IMR-90 (cell line): ENCODE results near the gene PTGDR2. TPM values are rescaled to one million over a fixed set of nuclear protein-coding genes. Genes with fewer than 3 reads are reported as not detected.
A peak's percentile ranks its signal among the peaks of the same experiment; 100 is the strongest.

Source experiments
- ATAC-seq: fragments of 200-7000 bp; cut with Tn5 transposase; 2 replicates; pipeline ENCODE4 v1.9.1; 2020; ENCODE audit warnings: low read depth, mild to moderate bottlenecking, moderate library complexity
- BruUV-seq: library from RNA; stranded (reverse); fragments of 400-500 nt; replicated peaks from 2 replicates; lab custom pipeline; 2021; lab: Mats Ljungman, UMichigan
- CTCF ChIA-PET: fragments of 300-600 bp; formaldehyde crosslinking; extraction: SDS; loops from one replicate; lab custom pipeline; 2021; ENCODE audit warnings: antibody characterized with exemption; lab: Yijun Ruan, JAX
- POLR2A ChIA-PET: fragments of 300-600 bp; sonication (Branson Sonifier 250); formaldehyde crosslinking; loops from one replicate; lab custom pipeline; 2022; ENCODE audit warnings: antibody characterized with exemption; ENCODE audit not compliant: unreplicated experiment; lab: Charles Lee
- DNase-seq: peaks from one replicate; pipeline ENCODE4 v3.0.0; 2013
- H2AFZ ChIP-seq: replicated peaks from 2 replicates; pipeline ENCODE3; 2013; ENCODE audit warnings: low read length, mild to moderate bottlenecking; ENCODE audit not compliant: poor library complexity
- H2AK5ac ChIP-seq: 2 replicates; pipeline ENCODE4 v1.6.1; 2013; ENCODE audit warnings: low read depth, low read length, inconsistent platforms
- H2AK9ac ChIP-seq: replicated peaks from 2 replicates; pipeline ENCODE3; 2013; ENCODE audit warnings: mild to moderate bottlenecking, low read depth, low read length, moderate library complexity; ENCODE audit not compliant: poor library complexity
- H2BK120ac ChIP-seq: 2 replicates; pipeline ENCODE4 v1.6.1; 2013; ENCODE audit warnings: low read depth, low read length, inconsistent platforms
- H2BK15ac ChIP-seq: 3 replicates; pipeline ENCODE4 v1.6.1; 2013; ENCODE audit warnings: low read depth, low read length, inconsistent platforms
- H2BK20ac ChIP-seq: 2 replicates; pipeline ENCODE4 v1.6.1; 2013; ENCODE audit warnings: low read depth, mild to moderate bottlenecking, inconsistent platforms, low read length, moderate library complexity
- H2BK5ac ChIP-seq: 2 replicates; pipeline ENCODE4 v1.6.1; 2013; ENCODE audit warnings: mild to moderate bottlenecking, low read depth, low read length, inconsistent platforms; ENCODE audit not compliant: poor library complexity, severe bottlenecking
- H3K14ac ChIP-seq: replicated peaks from 2 replicates; pipeline ENCODE4 v1.6.1; 2013; ENCODE audit warnings: low read depth, low read length, inconsistent platforms
- H3K18ac ChIP-seq: 2 replicates; pipeline ENCODE4 v1.6.1; 2013; ENCODE audit warnings: low read depth, low read length, control low read depth
- H3K23ac ChIP-seq: 2 replicates; pipeline ENCODE4 v1.6.1; 2013; ENCODE audit warnings: low read depth, low read length, inconsistent platforms
- H3K27ac ChIP-seq: 2 replicates; pipeline ENCODE4 v1.5.1; 2013; ENCODE audit warnings: mild to moderate bottlenecking, control low read depth, low read length; ENCODE audit not compliant: insufficient read depth
- H3K27me3 ChIP-seq: 2 replicates; pipeline ENCODE4 v1.6.1; 2013; ENCODE audit warnings: low read length; ENCODE audit not compliant: control insufficient read depth, insufficient read depth
- H3K36me3 ChIP-seq: 2 replicates; pipeline ENCODE4 v1.6.1; 2013; ENCODE audit warnings: low read length, mixed read lengths; ENCODE audit not compliant: control insufficient read depth, insufficient read depth
- H3K4ac ChIP-seq: 2 replicates; pipeline ENCODE4 v1.6.1; 2013; ENCODE audit warnings: low read depth, low read length, inconsistent platforms
- H3K4me1 ChIP-seq: 2 replicates; pipeline ENCODE4 v1.6.1; 2013; ENCODE audit warnings: low read length, mixed read lengths; ENCODE audit not compliant: control insufficient read depth, insufficient read depth
- H3K4me2 ChIP-seq: 2 replicates; pipeline ENCODE4 v1.6.1; 2013; ENCODE audit warnings: low read depth, mild to moderate bottlenecking, control low read depth, low read length, moderate library complexity
- H3K4me3 ChIP-seq: 2 replicates; pipeline ENCODE4 v1.5.1; 2013; ENCODE audit warnings: low read depth, mild to moderate bottlenecking, control low read depth, low read length, moderate library complexity; ENCODE audit not compliant: insufficient read depth
- H3K56ac ChIP-seq: 2 replicates; pipeline ENCODE4 v1.6.1; 2013; ENCODE audit warnings: low read length, inconsistent platforms; ENCODE audit not compliant: insufficient read depth; ENCODE audit errors: extremely low read depth
- H3K79me1 ChIP-seq, 2 experiments: 2 replicates each; pipeline ENCODE4 v1.6.1; 2013; ENCODE audit warnings: low read length in 2 of 2, inconsistent platforms in 1 of 2, low read depth in 1 of 2
- H3K9ac ChIP-seq: 2 replicates; pipeline ENCODE4 v1.6.1; 2013; ENCODE audit warnings: low read depth, low read length, control low read depth
- H3K9me1 ChIP-seq: 2 replicates; pipeline ENCODE4 v1.6.1; 2013; ENCODE audit warnings: low read length, inconsistent platforms; ENCODE audit not compliant: insufficient read depth
- H3K9me3 ChIP-seq: 2 replicates; pipeline ENCODE4 v1.6.1; 2013; ENCODE audit warnings: low read length; ENCODE audit not compliant: control insufficient read depth, insufficient read depth
- H4K20me1 ChIP-seq: 2 replicates; pipeline ENCODE4 v1.6.1; 2013; ENCODE audit warnings: low read length, inconsistent platforms; ENCODE audit not compliant: insufficient read depth
- H4K5ac ChIP-seq: 2 replicates; pipeline ENCODE4 v1.6.1; 2013; ENCODE audit warnings: mild to moderate bottlenecking, low read depth, low read length, control low read depth
- H4K8ac ChIP-seq, 2 experiments: 2 replicates each; pipeline ENCODE4 v1.6.1; 2013; ENCODE audit warnings: low read depth in 2 of 2, low read length in 2 of 2, control low read depth in 1 of 2, inconsistent platforms in 1 of 2
- H4K91ac ChIP-seq: 2 replicates; pipeline ENCODE4 v1.6.1; 2013; ENCODE audit warnings: low read depth, low read length, inconsistent platforms; ENCODE audit not compliant: insufficient read depth
- BHLHE40 ChIP-seq: fragments of 150-350 bp; IDR thresholded peaks from 2 replicates; pipeline ENCODE4 v1.6.1; 2016; ENCODE audit warnings: mild to moderate bottlenecking, low read depth, low read length
- CEBPB ChIP-seq: IDR thresholded peaks from 2 replicates; pipeline ENCODE4 v1.6.1; 2012; ENCODE audit warnings: low read depth, low read length, improper control_type of control experiment
- FOS ChIP-seq: fragments of 150-350 bp; IDR thresholded peaks from 2 replicates; pipeline ENCODE4 v1.6.1; 2016; ENCODE audit warnings: low read depth, low read length
- MAZ ChIP-seq: IDR thresholded peaks from 2 replicates; pipeline ENCODE4 v1.6.1; 2012; ENCODE audit warnings: low read depth, mild to moderate bottlenecking, low read length, improper control_type of control experiment, moderate library complexity, borderline replicate concordance
- MXI1 ChIP-seq: IDR thresholded peaks from 2 replicates; pipeline ENCODE4 v1.6.1; 2012; ENCODE audit warnings: low read depth, mild to moderate bottlenecking, low read length, moderate library complexity, borderline replicate concordance
- NFE2L2 ChIP-seq: fragments of 150-350 bp; IDR thresholded peaks from 2 replicates; pipeline ENCODE4 v1.6.1; 2016; ENCODE audit warnings: low read depth, mild to moderate bottlenecking, low read length
- POLR2A ChIP-seq: IDR thresholded peaks from 2 replicates; pipeline ENCODE4 v1.6.1; 2012; ENCODE audit warnings: mild to moderate bottlenecking, low read depth, low read length
- RAD21 ChIP-seq: IDR thresholded peaks from 2 replicates; pipeline ENCODE4 v1.6.1; 2012; ENCODE audit warnings: low read length, improper control_type of control experiment
- RCOR1 ChIP-seq: IDR thresholded peaks from 2 replicates; pipeline ENCODE4 v1.6.1; 2012; ENCODE audit warnings: mild to moderate bottlenecking, low read length, improper control_type of control experiment; ENCODE audit not compliant: insufficient replicate concordance
- RFX5 ChIP-seq: IDR thresholded peaks from 2 replicates; pipeline ENCODE4 v1.8.0; 2012; ENCODE audit warnings: low read depth, mild to moderate bottlenecking, low read length, moderate library complexity
- WGBS, 2 experiments: methylation state at CpG; one replicate each; pipeline versions ENCODE4 v1.1.5 to v1.1.7; 2013; ENCODE audit warnings: missing lambda C conversion rate in 2 of 2; ENCODE audit not compliant: insufficient read length in 1 of 2; ENCODE audit errors: extremely low coverage in 2 of 2; 5-methylcytosine and 5-hydroxymethylcytosine counted together
- dilution Hi-C: fragments of 300-500 bp; cut with HindIII; formaldehyde crosslinking; loops from one replicate; pipeline ENCODE4 v1.14.3; 2018; ENCODE audit warnings: low sequenced_read_pairs; ENCODE audit not compliant: unreplicated experiment
- in situ Hi-C: fragments of 300-500 bp; cut with MboI; formaldehyde crosslinking; loops from 3 replicates; pipeline ENCODE4 v1.14.3; 2019; ENCODE audit warnings: low sequenced_read_pairs, inconsistent platforms, mixed read lengths
- intact Hi-C: fragments of 100-400 bp; cut with micrococcal nuclease; formaldehyde crosslinking; loops from 2 replicates; pipeline ENCODE4 v1.10.0; 2022
- polyA plus RNA-seq, 3 experiments: library from polyadenylated mRNA; depleted of rRNA; stranded (reverse); fragments of >200 nt; gene quantifications; 2 replicates each; pipeline ENCODE4 v1.2.3, GENCODE V29; 2012; ENCODE audit warnings: low replicate concordance in 1 of 3
- total RNA-seq: library from RNA; depleted of rRNA; stranded (reverse); fragments of >200 nt; gene quantifications from 2 replicates; pipeline ENCODE4 v1.2.3, GENCODE V29; 2012
- TF ChIP-seq, protein P1 (sequence below): fragments of 150-350 bp; IDR thresholded peaks from 2 replicates; pipeline ENCODE4 v1.6.1; 2016; ENCODE audit warnings: low read depth, mild to moderate bottlenecking, low read length, moderate library complexity, borderline replicate concordance
- TF ChIP-seq, protein P2 (sequence below): fragments of 150-350 bp; IDR thresholded peaks from 2 replicates; pipeline ENCODE4 v1.6.1; 2017; ENCODE audit warnings: mild to moderate bottlenecking, antibody characterized with exemption, low read length, low read depth

The PTGDR2 gene
- total and polyA plus RNA-seq, 2 of the 4 experiments (the other 2 are of a cell fraction) = under 0.01 to 0.12 TPM

DNA sequence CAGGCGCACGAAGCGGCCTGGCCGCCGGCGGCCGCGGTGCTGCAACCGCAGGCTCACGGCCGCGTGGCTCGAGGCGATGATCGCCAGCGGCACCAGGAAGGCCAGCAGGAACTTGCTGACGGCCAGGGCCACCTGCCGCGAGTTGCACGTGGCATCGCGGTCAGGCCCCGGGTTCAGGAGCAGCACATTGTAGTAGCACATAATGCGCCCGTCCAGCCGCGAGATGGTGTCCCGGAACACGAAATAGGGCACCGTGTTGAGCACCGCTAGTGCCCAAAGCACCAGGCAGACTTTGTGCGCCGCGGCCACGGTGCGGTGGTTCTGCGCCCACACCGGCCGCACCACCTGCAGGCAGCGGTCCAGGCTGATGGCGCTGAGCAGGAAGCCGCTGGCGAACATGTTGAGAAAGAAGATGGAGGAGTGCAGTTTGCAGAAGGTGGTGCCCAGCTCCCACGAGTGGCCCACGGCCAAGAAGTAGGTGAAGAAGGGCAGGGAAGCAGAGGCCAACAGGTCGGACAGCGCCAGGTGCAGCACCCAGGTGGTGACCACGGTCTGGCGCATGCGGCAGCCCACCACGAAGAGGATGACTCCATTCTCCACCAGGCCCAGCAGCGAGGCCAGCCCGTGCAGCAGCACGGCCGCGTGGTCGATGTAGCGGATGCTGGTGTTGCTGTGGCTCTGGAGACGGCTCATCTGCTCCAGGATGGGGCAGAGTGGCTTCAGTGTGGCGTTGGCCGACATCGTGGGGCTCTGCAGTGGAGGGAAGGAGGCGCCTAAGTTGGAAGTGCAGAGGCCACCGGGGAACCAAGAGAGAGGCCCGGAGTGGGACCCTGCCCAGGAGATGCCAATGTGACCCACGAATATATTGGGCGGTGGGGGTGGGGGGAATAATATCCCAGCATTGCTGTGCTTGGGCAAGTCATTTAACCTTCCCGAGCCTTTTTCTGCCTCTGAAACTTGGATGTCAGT, 2.5 kb downstream of the PTGDR2 start (continued):
- TF ChIP-seq RAD21 (no peak), NFE2L2 (no peak)

DNA sequence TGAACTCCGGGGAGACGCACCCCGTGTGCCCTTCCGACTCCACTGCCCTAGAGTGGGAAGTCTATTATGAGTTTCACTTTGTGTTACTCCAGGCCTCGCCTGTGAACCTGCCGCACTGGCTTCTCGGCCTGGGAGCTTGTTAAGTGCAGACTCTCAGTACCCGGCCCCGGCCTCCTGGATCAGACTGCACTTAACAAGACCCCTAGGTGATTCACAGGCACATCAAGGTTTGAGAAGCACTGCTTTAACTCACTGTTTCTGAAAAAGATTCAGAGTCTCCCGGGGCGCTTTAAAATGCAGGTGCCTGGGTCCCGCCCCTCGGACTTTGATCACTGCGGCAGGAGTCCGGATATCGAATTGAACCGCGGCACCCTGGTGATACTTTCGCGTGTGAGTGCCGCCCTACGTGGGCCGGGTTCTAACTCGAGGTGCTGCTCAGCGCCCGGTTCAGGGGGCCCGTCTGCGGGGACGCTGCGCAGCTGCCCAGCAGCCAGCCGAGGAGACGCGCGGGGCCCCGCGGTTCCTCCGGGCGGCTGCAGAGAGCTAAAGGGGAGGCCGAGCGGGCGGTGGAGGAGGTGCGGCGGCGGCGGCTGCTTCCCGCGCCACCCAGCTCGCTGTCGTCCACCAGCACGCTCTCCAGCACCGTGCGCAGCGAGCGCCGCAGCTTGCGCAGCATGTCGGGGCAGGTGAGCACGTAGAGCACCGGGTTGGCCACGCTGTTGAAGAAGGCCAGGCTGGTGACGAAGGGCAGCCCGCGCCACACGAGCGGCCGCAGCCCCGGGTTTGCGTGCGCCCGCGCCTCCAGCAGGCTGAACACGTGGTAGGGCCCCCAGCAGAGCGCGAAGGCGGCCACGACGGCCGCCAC, 3.4 kb downstream of the PTGDR2 start:
- ATAC-seq (no peak), DNase-seq (no peak)
- no peak overlapping the region for H4K5ac ChIP-seq
- peaks cover 2% of the 10 kb centered on the region; the same call in 1 of the 2 replicates for H3K4me1 ChIP-seq
- H3K9me3 ChIP-seq = no peaks in the 10 kb centered on the region
- H2AFZ ChIP-seq = peak overlapping the region; percentile 43
- H3K27me3 ChIP-seq = no peaks in the 10 kb centered on the region
- no peak overlapping the region for H3K18ac ChIP-seq
- H4K8ac ChIP-seq = no peak overlapping the region
- ChIA-PET POLR2A (no interaction called here), CTCF (no interaction called here)
- BruUV-seq = no TSS peak
- H3K79me1 ChIP-seq = peaks cover 0 to 3% of the 10 kb centered on the region in 2 experiments; a peak in 1 of 4 replicates
- no peak overlapping the region for H3K9ac ChIP-seq
- H2BK120ac ChIP-seq = no peak overlapping the region
- no peak overlapping the region for H3K4me3 ChIP-seq
- no peak overlapping the region for H3K4me2 ChIP-seq
- no peak overlapping the region for H3K23ac ChIP-seq
- no peak overlapping the region for H3K14ac ChIP-seq
- no peak overlapping the region for H4K91ac ChIP-seq
- WGBS, 2 experiments = 55% methylated on average over 63 of the region's 78 CpGs; no CpG with 5 or more reads in 1 of the 2 experiments
- intact Hi-C loops = no loop called here
- in situ Hi-C loops = no loop called here
- no peak overlapping the region for H2AK5ac ChIP-seq
- H2AK9ac ChIP-seq = no peak overlapping the region
- dilution Hi-C loops = no loop called here
- H3K56ac ChIP-seq = no peak overlapping the region
- H3K27ac ChIP-seq = no peak overlapping the region
- no peak overlapping the region for H2BK5ac ChIP-seq
- no peak overlapping the region for H3K4ac ChIP-seq
- no peaks in the 10 kb centered on the region; the same call in 1 of the 2 replicates for H3K9me1 ChIP-seq
- peaks cover 32% of the 10 kb centered on the region for H3K36me3 ChIP-seq
- H2BK20ac ChIP-seq = no peak overlapping the region
- no peaks in the 10 kb centered on the region for H4K20me1 ChIP-seq
- no peak overlapping the region for H2BK15ac ChIP-seq
- TF ChIP-seq, protein P1, sequence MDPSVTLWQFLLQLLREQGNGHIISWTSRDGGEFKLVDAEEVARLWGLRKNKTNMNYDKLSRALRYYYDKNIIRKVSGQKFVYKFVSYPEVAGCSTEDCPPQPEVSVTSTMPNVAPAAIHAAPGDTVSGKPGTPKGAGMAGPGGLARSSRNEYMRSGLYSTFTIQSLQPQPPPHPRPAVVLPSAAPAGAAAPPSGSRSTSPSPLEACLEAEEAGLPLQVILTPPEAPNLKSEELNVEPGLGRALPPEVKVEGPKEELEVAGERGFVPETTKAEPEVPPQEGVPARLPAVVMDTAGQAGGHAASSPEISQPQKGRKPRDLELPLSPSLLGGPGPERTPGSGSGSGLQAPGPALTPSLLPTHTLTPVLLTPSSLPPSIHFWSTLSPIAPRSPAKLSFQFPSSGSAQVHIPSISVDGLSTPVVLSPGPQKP = no peak
- TF ChIP-seq, protein P2, sequence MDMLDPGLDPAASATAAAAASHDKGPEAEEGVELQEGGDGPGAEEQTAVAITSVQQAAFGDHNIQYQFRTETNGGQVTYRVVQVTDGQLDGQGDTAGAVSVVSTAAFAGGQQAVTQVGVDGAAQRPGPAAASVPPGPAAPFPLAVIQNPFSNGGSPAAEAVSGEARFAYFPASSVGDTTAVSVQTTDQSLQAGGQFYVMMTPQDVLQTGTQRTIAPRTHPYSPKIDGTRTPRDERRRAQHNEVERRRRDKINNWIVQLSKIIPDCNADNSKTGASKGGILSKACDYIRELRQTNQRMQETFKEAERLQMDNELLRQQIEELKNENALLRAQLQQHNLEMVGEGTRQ = no peak
- TF ChIP-seq RFX5 (no peak), RAD21 (no peak), RCOR1 (no peak), MAZ (no peak), POLR2A (no peak), BHLHE40 (no peak), CEBPB (no peak), MXI1 (no peak), FOS (no peak), NFE2L2 (no peak)
